ENCODE data around the gene CRYZ. TPM values are rescaled to one million over a fixed set of nuclear protein-coding genes. Genes with fewer than 3 reads are reported as not detected.

Gene CRYZ
- total and polyA plus RNA-seq, 3 donors (not counting 1 experiment from before 2014, with no cell fraction given): 21.1 to 57.0 (median 22.5) TPM

Other genes with a start within 250 kb of the CRYZ start
- not detected for gene LRRC53, start 220.4 kb downstream of the CRYZ start, total RNA-seq
- gene LRRC53, start 220.4 kb downstream of the CRYZ start, polyA plus RNA-seq: not detected
- not detected for gene ERICH3, start 59.3 kb downstream of the CRYZ start, total RNA-seq
- gene ERICH3, start 59.3 kb downstream of the CRYZ start, polyA plus RNA-seq: not detected
- gene TYW3, start 102 bp upstream of the CRYZ start, total RNA-seq: 10 to 100 TPM; 14.0 to 23.2 TPM
- gene TYW3, start 102 bp upstream of the CRYZ start, polyA plus RNA-seq: 13.2 TPM